ENCODE measurements around the gene ARMH3.

ARMH3 gene

GRCh38 chr10:101859530-101859929 is 196.4 kb downstream of the ARMH3 start:
- H3K4me3 ChIP-seq (replicated peaks; ENCODE audit: low read depth, low read length): no peak overlapping the region
- DNase-seq (ENCODE audit: low read depth): no peak
- no peak for TF ChIP-seq CTCF (IDR thresholded peaks at IDR 0.05; ENCODE audit: low read length, missing control alignments)

GRCh38 chr10:101858723-101859500 is 197.1 kb downstream of the ARMH3 start:
- H3K4me3 ChIP-seq (replicated peaks; ENCODE audit: low read depth, low read length): no peak overlapping the region
- no peak for TF ChIP-seq CTCF (IDR thresholded peaks at IDR 0.05; ENCODE audit: low read length, missing control alignments)
- no peak for DNase-seq (ENCODE audit: low read depth)

- no peak for DNase-seq (ENCODE audit: low read depth)
- no peak for TF ChIP-seq CTCF (IDR thresholded peaks at IDR 0.05; ENCODE audit: low read length, missing control alignments)
- no peak overlapping the region for H3K4me3 ChIP-seq (replicated peaks; ENCODE audit: low read depth, low read length)
These were observed 198.0 kb downstream of the ARMH3 start for GRCh38 chr10:101857802-101858476.

- no peak overlapping the region for H3K4me3 ChIP-seq (replicated peaks; ENCODE audit: low read depth, low read length)
- peak; percentile 59 for DNase-seq (ENCODE audit: low read depth)
- TF ChIP-seq CTCF (IDR thresholded peaks at IDR 0.05; ENCODE audit: low read length, missing control alignments): no peak
These were observed 199.3 kb downstream of the ARMH3 start for GRCh38 chr10:101856626-101857025.

- DNase-seq (ENCODE audit: low read depth): no peak
- no peak for TF ChIP-seq CTCF (IDR thresholded peaks at IDR 0.05; ENCODE audit: low read length, missing control alignments)
These were observed 204.4 kb downstream of the ARMH3 start for GRCh38 chr10:101851411-101852116.

GRCh38 chr10:101850749-101851148 is 205.2 kb downstream of the ARMH3 start:
- H3K4me3 ChIP-seq (replicated peaks; ENCODE audit: low read depth, low read length): no peak overlapping the region
- TF ChIP-seq CTCF (IDR thresholded peaks at IDR 0.05; ENCODE audit: low read length, missing control alignments): no peak
- no peak for DNase-seq (ENCODE audit: low read depth)

More at GRCh38 chr10:101851411-101852116, 204.4 kb downstream of the ARMH3 start:
- no peak overlapping the region for H3K4me3 ChIP-seq (replicated peaks; ENCODE audit: low read depth, low read length)
